H1 (cell line): ENCODE results near the gene NOTUM. TPM values are rescaled to one million over a fixed set of nuclear protein-coding genes. Genes with fewer than 3 reads are reported as not detected.

Experiments
- CTCF ChIA-PET: fragments of 300-600 bp; sonication (Branson Sonifier 250); formaldehyde crosslinking; loops from one replicate; lab custom pipeline; 2021; ENCODE audit not compliant: partially characterized antibody; lab: Charles Lee
- POLR2A ChIA-PET: fragments of 300-600 bp; sonication (Branson Sonifier 250); formaldehyde crosslinking; loops from one replicate; lab custom pipeline; 2021; ENCODE audit warnings: inconsistent platforms; ENCODE audit not compliant: partially characterized antibody; lab: Charles Lee
- DNase-seq, 2 experiments: peaks; one replicate each; pipeline versions ENCODE4 v3.0.0 to v3.0.0-alpha.2; 2010 to 2022; ENCODE audit warnings: low spot score in 2 of 2, low read depth in 1 of 2, mixed read lengths in 1 of 2
- FAIRE-seq: peaks from 2 replicates; lab custom pipeline; 2011; peaks lifted over from hg19 to GRCh38; lab: Jason Lieb, UNC
- H2AFZ ChIP-seq: 2 replicates; pipeline ENCODE4 v1.8.1; 2012; ENCODE audit warnings: low read length, inconsistent platforms
- H2AK5ac ChIP-seq: 2 replicates; pipeline ENCODE4 v1.6.1; 2013; ENCODE audit warnings: low read depth, low read length
- H2BK120ac ChIP-seq: replicated peaks from 2 replicates; pipeline ENCODE3; 2013; ENCODE audit warnings: low read depth, low read length, inconsistent platforms
- H2BK12ac ChIP-seq: 2 replicates; pipeline ENCODE4 v1.6.1; 2013; ENCODE audit warnings: low read depth, low read length
- H2BK15ac ChIP-seq: 2 replicates; pipeline ENCODE4 v1.6.1; 2013; ENCODE audit warnings: low read length
- H2BK20ac ChIP-seq: 2 replicates; pipeline ENCODE4 v1.6.1; 2013; ENCODE audit warnings: low read length
- H2BK5ac ChIP-seq: 2 replicates; pipeline ENCODE4 v1.6.1; 2013; ENCODE audit warnings: low read depth, low read length
- H3K14ac ChIP-seq: 2 replicates; pipeline ENCODE4 v1.6.1; 2013; ENCODE audit warnings: inconsistent platforms; ENCODE audit not compliant: insufficient read length
- H3K18ac ChIP-seq: 2 replicates; pipeline ENCODE4 v1.6.1; 2013; ENCODE audit warnings: low read length; ENCODE audit errors: extremely low read depth
- H3K23ac ChIP-seq: 2 replicates; pipeline ENCODE4 v1.6.1; 2013; ENCODE audit warnings: inconsistent platforms; ENCODE audit not compliant: insufficient read length
- H3K23me2 ChIP-seq: 2 replicates; pipeline ENCODE4 v1.6.1; 2013; ENCODE audit warnings: low read depth, low read length
- H3K27ac ChIP-seq: 2 replicates; pipeline ENCODE4 v1.6.1; 2011; ENCODE audit warnings: low read depth, low read length, inconsistent platforms
- H3K27me3 ChIP-seq, 4 experiments: replicated peaks in 1 of 4; 1 replicate in 1 of 4; 2 replicates in 3 of 4; pipeline versions ENCODE4 v1.6.1 to v1.8.1; 2011 to 2013; ENCODE audit warnings: low read length in 3 of 4, mild to moderate bottlenecking in 3 of 4, inconsistent platforms in 2 of 4, mixed read lengths in 2 of 4, moderate library complexity in 1 of 4; ENCODE audit not compliant: control insufficient read depth in 3 of 4, insufficient read depth in 3 of 4; ENCODE audit errors: extremely low read depth in 1 of 4
- H3K36me3 ChIP-seq, 4 experiments: 2 replicates each; pipeline versions ENCODE4 v1.6.1 to v1.8.1; 2011 to 2013; ENCODE audit warnings: mild to moderate bottlenecking in 4 of 4, low read length in 3 of 4, moderate library complexity in 2 of 4, control low read depth in 1 of 4, inconsistent platforms in 1 of 4; ENCODE audit not compliant: insufficient read depth in 4 of 4, control insufficient read depth in 2 of 4
- H3K4ac ChIP-seq: replicated peaks from 2 replicates; pipeline ENCODE3; 2013; ENCODE audit warnings: low read length, low read depth, mixed read lengths, inconsistent platforms; ENCODE audit not compliant: insufficient read length
- H3K4me1 ChIP-seq, 4 experiments: replicated peaks in 1 of 4; 1 replicate in 1 of 4; 2 replicates in 3 of 4; pipeline versions ENCODE4 v1.6.1 to v1.8.1; 2011 to 2013; ENCODE audit warnings: low read length in 3 of 4, inconsistent platforms in 2 of 4, mixed read lengths in 1 of 4; ENCODE audit not compliant: insufficient read depth in 4 of 4, control insufficient read depth in 3 of 4
- H3K4me2 ChIP-seq, 2 experiments: 2 replicates each; pipeline versions ENCODE4 v1.6.1 to v1.8.1; 2011 to 2013; ENCODE audit warnings: low read depth in 2 of 2, low read length in 2 of 2, control low read depth in 1 of 2, inconsistent platforms in 1 of 2, mild to moderate bottlenecking in 1 of 2; ENCODE audit not compliant: insufficient read depth in 1 of 2
- H3K4me3 ChIP-seq, 4 experiments: fragments of 200-600, 300-600 bp in 1 of 4; sonication (generic), shearing (Covaris generic), sonication (Bioruptor Twin) in 1 of 4; 2 replicates each; pipeline versions ENCODE4 v1.5.1 to v1.8.1; 2011 to 2016; ENCODE audit warnings: low read length in 4 of 4, low read depth in 3 of 4, control low read depth in 2 of 4, inconsistent platforms in 2 of 4, mild to moderate bottlenecking in 2 of 4, mixed read lengths in 1 of 4, moderate library complexity in 1 of 4; ENCODE audit not compliant: insufficient read depth in 2 of 4; ENCODE audit errors: extremely low read depth in 1 of 4
- H3K56ac ChIP-seq: replicated peaks from 2 replicates; pipeline ENCODE3; 2013; ENCODE audit warnings: low read depth, mild to moderate bottlenecking, mixed read lengths, low read length, inconsistent platforms; ENCODE audit not compliant: insufficient read length
- H3K79me1 ChIP-seq: 2 replicates; pipeline ENCODE4 v1.6.1; 2013; ENCODE audit warnings: low read depth, low read length, control low read depth
- H3K79me2 ChIP-seq, 2 experiments: 2 replicates each; pipeline versions ENCODE4 v1.6.1 to v1.8.1; 2012 to 2013; ENCODE audit warnings: low read length in 2 of 2, mild to moderate bottlenecking in 2 of 2, inconsistent platforms in 1 of 2; ENCODE audit not compliant: insufficient read depth in 2 of 2, control insufficient read depth in 1 of 2
- H3K9ac ChIP-seq, 4 experiments: replicated peaks in 1 of 4; 1 replicate in 1 of 4; 2 replicates in 3 of 4; pipeline versions ENCODE4 v1.6.1 to v1.8.1; 2011 to 2013; ENCODE audit warnings: low read depth in 3 of 4, low read length in 3 of 4, control low read depth in 2 of 4, mild to moderate bottlenecking in 2 of 4, moderate library complexity in 2 of 4, inconsistent platforms in 1 of 4; ENCODE audit errors: extremely low read depth in 1 of 4
- H3K9me3 ChIP-seq, 2 experiments: 2 replicates each; pipeline versions ENCODE4 v1.6.1 to v1.8.1; 2012 to 2013; ENCODE audit warnings: mild to moderate bottlenecking in 2 of 2, moderate library complexity in 2 of 2, control low read depth in 1 of 2, inconsistent platforms in 1 of 2, low read depth in 1 of 2, low read length in 1 of 2, mixed read lengths in 1 of 2; ENCODE audit not compliant: insufficient read depth in 2 of 2
- H4K20me1 ChIP-seq, 2 experiments: replicated peaks in 1 of 2; 2 replicates each; pipeline versions ENCODE3 to v1.8.1; 2011 to 2013; ENCODE audit warnings: inconsistent platforms in 2 of 2, low read length in 2 of 2, mild to moderate bottlenecking in 1 of 2; ENCODE audit not compliant: insufficient read depth in 2 of 2, control insufficient read depth in 1 of 2
- H4K5ac ChIP-seq: 2 replicates; pipeline ENCODE4 v1.6.1; 2013; ENCODE audit warnings: low read length, low read depth, mixed read lengths, inconsistent platforms; ENCODE audit not compliant: insufficient read length
- H4K8ac ChIP-seq: 2 replicates; pipeline ENCODE4 v1.8.0; 2013; ENCODE audit warnings: mild to moderate bottlenecking, moderate library complexity, low read length, inconsistent platforms; ENCODE audit not compliant: insufficient read depth; ENCODE audit errors: extremely low read depth
- H4K91ac ChIP-seq: replicated peaks from 2 replicates; pipeline ENCODE3; 2013; ENCODE audit warnings: low read length, mixed read lengths, inconsistent platforms; ENCODE audit not compliant: insufficient read length
- CBX8 ChIP-seq: fragments of 300-800, 300-1000 bp; sonication (generic); IDR thresholded peaks from 2 replicates; pipeline ENCODE4 v1.7.1; 2016; ENCODE audit warnings: low read depth, low read length, borderline replicate concordance
- CREB1 ChIP-seq: IDR thresholded peaks from 2 replicates; pipeline ENCODE4 v1.6.1; 2012; ENCODE audit warnings: inconsistent platforms
- MAFK ChIP-seq: IDR thresholded peaks from 2 replicates; pipeline ENCODE4 v1.6.1; 2012; ENCODE audit warnings: low read depth, mild to moderate bottlenecking, improper control_type of control experiment, low read length
- MAX ChIP-seq: IDR thresholded peaks from 2 replicates; pipeline ENCODE4 v1.6.1; 2012; ENCODE audit warnings: inconsistent platforms
- RBBP5 ChIP-seq: IDR thresholded peaks from 2 replicates; pipeline ENCODE4 v1.7.1; 2012; ENCODE audit warnings: low read depth, mild to moderate bottlenecking, inconsistent platforms, low read length, moderate library complexity, borderline replicate concordance
- RNF2 ChIP-seq: fragments of 200-900, 300-1000 bp; sonication (generic); IDR thresholded peaks from 2 replicates; pipeline ENCODE4 v1.7.1; 2016; ENCODE audit warnings: borderline replicate concordance, low read depth, mild to moderate bottlenecking, antibody characterized with exemption, low read length; ENCODE audit not compliant: poor library complexity, severe bottlenecking; ENCODE audit errors: missing control alignments
- TAF7 ChIP-seq: optimal IDR thresholded peaks from 2 replicates; pipeline ENCODE3; 2011; ENCODE audit warnings: low read depth, mild to moderate bottlenecking, inconsistent platforms, low read length, moderate library complexity, borderline replicate concordance
- WGBS, 2 experiments: shearing (Covaris generic) in 1 of 2; methylation state at CpG; one replicate each; pipeline versions ENCODE4 v1.1.6 to v1.1.7; 2013 to 2015; ENCODE audit warnings: low lambda C conversion rate in 2 of 2, mixed read lengths in 2 of 2, inconsistent platforms in 1 of 2, low coverage in 1 of 2, missing lambda C conversion rate in 1 of 2; ENCODE audit not compliant: insufficient replicate concordance in 2 of 2, insufficient coverage in 1 of 2, insufficient read length in 1 of 2; ENCODE audit errors: extremely low coverage in 1 of 2, missing lambda C conversion rate in 1 of 2; 5-methylcytosine and 5-hydroxymethylcytosine counted together
- polyA plus RNA-seq, 7 experiments: library from polyadenylated mRNA; depleted of rRNA in 3 of 7; stranded (reverse) in 5 of 7; unstranded in 2 of 7; fragments of >200 nt in 5 of 7; fragments of 200-250 nt in 2 of 7; gene quantifications; 1 replicate in 5 of 7; 2 replicates in 1 of 7; 4 replicates in 1 of 7; pipeline versions ENCODE4 v1.2.1 to v1.2.3, GENCODE V29; 2011 to 2013; ENCODE audit warnings: missing spikeins in 2 of 7, mixed read lengths in 2 of 7
- total RNA-seq: library from RNA; stranded (reverse); fragmentation: NEBNext Ultra II Directional; extraction: Animal tissue kit (Norgen Biotek cat#: 25700); gene quantifications from 2 replicates; pipeline ENCODE4 v1.2.1, GENCODE V29; 2021

Gene NOTUM
- total and polyA plus RNA-seq, 2 of the 8 experiments (the other 6 are each of a cell fraction or from before 2014, with no cell fraction given), result 0.45 to 0.76 TPM

- H2BK20ac ChIP-seq, result no peak overlapping the region
- H3K27me3 ChIP-seq, result no peaks in the 10 kb centered on the region
- peak overlapping the region; percentile 25 for H4K5ac ChIP-seq
- peak overlapping the region; percentile 72 for H4K91ac ChIP-seq
- peak overlapping the region; percentile 52; the same call in 1 of the 2 replicates for H2BK5ac ChIP-seq
- CTCF ChIA-PET, result interaction anchor here (1.0 to 2.3 kb wide), 4 partner anchors 9 to 309 kb away, joined by 3 to 6 read pairs (median 4); no protein-coding TSS in a partner anchor
- H2BK12ac ChIP-seq, result 0 out of 2 replicates have a peak overlapping the region, but pooled peaks have one; percentile 17
- H3K9ac ChIP-seq, result no peak overlapping the region; a peak in 2 of 7 replicates
- no peak overlapping the region for H2AFZ ChIP-seq
- FAIRE-seq (no peak), DNase-seq (no peak)
- H3K18ac ChIP-seq, result peak overlapping the region; percentile 32
- POLR2A ChIA-PET, result interaction anchor here (0.6 to 5.1 kb wide), 9 partner anchors 10 to 67 kb away, joined by 3 to 40 read pairs (median 4); partner anchors contain the start of gene ASPSCR1
- H2BK15ac ChIP-seq, result no peak overlapping the region
- no peak overlapping the region for H3K14ac ChIP-seq
- no peaks in the 10 kb centered on the region for H3K23me2 ChIP-seq
- H2AK5ac ChIP-seq, result peak overlapping the region; percentile 75; the same call in 1 of the 2 replicates
- peak overlapping the region in 1 of 4 experiments; percentile 9; a peak in 2 of 8 replicates for H3K4me3 ChIP-seq
- H2BK120ac ChIP-seq, result peak overlapping the region; percentile 34
- H4K20me1 ChIP-seq, result peaks cover 3 to 14% of the 10 kb centered on the region in 2 experiments
- peaks cover 9% of the 10 kb centered on the region for H3K79me1 ChIP-seq
- no peak overlapping the region for H3K4ac ChIP-seq
- H3K4me1 ChIP-seq, result peaks cover 0 to 31% (median 27%) of the 10 kb centered on the region in 4 experiments; a peak in 6 of 7 replicates
- H3K4me2 ChIP-seq, result peak overlapping the region; percentile 12 to 14; a peak in 3 of 4 replicates
- H3K56ac ChIP-seq, result no peak overlapping the region
- 0 out of 2 replicates have a peak overlapping the region, but pooled peaks have one; percentile 23 for H4K8ac ChIP-seq
- no peaks in the 10 kb centered on the region for H3K36me3 ChIP-seq
- H3K23ac ChIP-seq, result no peak overlapping the region
- H3K9me3 ChIP-seq, result no peaks in the 10 kb centered on the region
- peak overlapping the region; percentile 38; the same call in 1 of the 2 replicates for H3K27ac ChIP-seq
- TF ChIP-seq RNF2, result no peak
- TF ChIP-seq MAX, result peak; percentile 66; the same call in 1 of the 2 replicates
- no peak for TF ChIP-seq TAF7
- TF ChIP-seq RBBP5, result peak; percentile 4; the same call in 1 of the 2 replicates
- TF ChIP-seq CREB1, result no peak
- no peak for TF ChIP-seq MAFK
- TF ChIP-seq CBX8, result no peak
- H3K79me2 ChIP-seq, result peaks cover 0 to 3% of the 10 kb centered on the region in 2 experiments; a peak in 1 of 4 replicates
- 80% methylated on average over 26 of the region's 31 CpGs; no CpG with 5 or more reads in 1 of the 2 experiments for whole genome bisulfite sequencing, 2 experiments
Measured at GRCh38 chr17:81992306-81993102, 31.5 kb upstream of the NOTUM start.
